GM19438 (cell line): ENCODE measurements around the gene WDFY3.

Source experiments
- ATAC-seq: cut with Tn5 transposase; IDR thresholded peaks from one replicate; pipeline ENCODE4 v1.9.1; 2021; ENCODE audit warnings: low read depth; ENCODE audit not compliant: unreplicated experiment

WDFY3 gene

GRCh38 chr4:84954982-84955567, 11.4 kb downstream of the WDFY3 start:
- ATAC-seq = no peak

GRCh38 chr4:84952776-84953175, 13.7 kb downstream of the WDFY3 start:
- ATAC-seq = no peak

GRCh38 chr4:84952004-84952403, 14.5 kb downstream of the WDFY3 start:
- no peak for ATAC-seq

GRCh38 chr4:84948056-84948455, 18.4 kb downstream of the WDFY3 start:
- ATAC-seq = no peak

- no peak for ATAC-seq
Observed at GRCh38 chr4:84944947-84945346, 21.5 kb downstream of the WDFY3 start.

GRCh38 chr4:84940960-84941359, 25.5 kb downstream of the WDFY3 start:
- no peak for ATAC-seq

GRCh38 chr4:84939113-84939512, 27.4 kb downstream of the WDFY3 start:
- ATAC-seq = no peak

- ATAC-seq = no peak
Observed at GRCh38 chr4:84938316-84938715, 28.2 kb downstream of the WDFY3 start.

- ATAC-seq = no peak
Observed at GRCh38 chr4:84937381-84937977, 29.0 kb downstream of the WDFY3 start.

GRCh38 chr4:84936123-84936522, 30.4 kb downstream of the WDFY3 start:
- no peak for ATAC-seq

GRCh38 chr4:84932462-84932861, 34.0 kb downstream of the WDFY3 start:
- ATAC-seq = no peak

- no peak for ATAC-seq
Observed at GRCh38 chr4:84931961-84932360, 34.5 kb downstream of the WDFY3 start.

- no peak for ATAC-seq
Observed at GRCh38 chr4:84931274-84931673, 35.2 kb downstream of the WDFY3 start.

GRCh38 chr4:84928089-84928488, 38.4 kb downstream of the WDFY3 start:
- ATAC-seq = no peak

- no peak for ATAC-seq
Observed at GRCh38 chr4:84927428-84927827, 39.1 kb downstream of the WDFY3 start.

- no peak for ATAC-seq
Observed at GRCh38 chr4:84925558-84925957, 40.9 kb downstream of the WDFY3 start.

- ATAC-seq = no peak
Observed at GRCh38 chr4:84924434-84924833, 42.1 kb downstream of the WDFY3 start.

GRCh38 chr4:84920617-84921016, 45.9 kb downstream of the WDFY3 start:
- no peak for ATAC-seq

- ATAC-seq = no peak
Observed at GRCh38 chr4:84917869-84918600, 48.5 kb downstream of the WDFY3 start.

- ATAC-seq = no peak
Observed at GRCh38 chr4:84917086-84917821, 49.2 kb downstream of the WDFY3 start.

- ATAC-seq = no peak
Observed at GRCh38 chr4:84916227-84916626, 50.3 kb downstream of the WDFY3 start.
